MG63 (cell line): ENCODE data around the gene SLA2. TPM values are rescaled to one million over a fixed set of nuclear protein-coding genes. Genes with fewer than 3 reads are reported as not detected.

Source experiments
- DNase-seq: peaks from one replicate; pipeline ENCODE4 v3.0.0-alpha.2; 2020
- H3K27me3 ChIP-seq: fragments of 250-450 bp; sonication (Bioruptor Pico); 2 replicates; pipeline ENCODE4 v1.5.1; 2020; ENCODE audit warnings: mild to moderate bottlenecking, moderate library complexity
- H3K36me3 ChIP-seq: fragments of 250-450 bp; sonication (Bioruptor Pico); 2 replicates; pipeline ENCODE4 v1.5.1; 2020; ENCODE audit warnings: mild to moderate bottlenecking, moderate library complexity
- H3K4me3 ChIP-seq: fragments of 250-450 bp; sonication (Bioruptor Pico); 2 replicates; pipeline ENCODE4 v1.5.1; 2020; ENCODE audit warnings: mild to moderate bottlenecking, moderate library complexity
- H3K9me3 ChIP-seq: fragments of 250-450 bp; sonication (Bioruptor Pico); 2 replicates; pipeline ENCODE4 v1.5.1; 2020; ENCODE audit warnings: mild to moderate bottlenecking, moderate library complexity
- total RNA-seq: library from RNA; depleted of rRNA; stranded (reverse); fragments of >200 nt; shearing (Covaris generic); gene quantifications from 2 replicates; pipeline ENCODE4 v1.2.3, GENCODE V29; 2014; ENCODE audit warnings: low replicate concordance

Gene SLA2
- total RNA-seq, 1 experiment from 2014 or later = not detected

DNA sequence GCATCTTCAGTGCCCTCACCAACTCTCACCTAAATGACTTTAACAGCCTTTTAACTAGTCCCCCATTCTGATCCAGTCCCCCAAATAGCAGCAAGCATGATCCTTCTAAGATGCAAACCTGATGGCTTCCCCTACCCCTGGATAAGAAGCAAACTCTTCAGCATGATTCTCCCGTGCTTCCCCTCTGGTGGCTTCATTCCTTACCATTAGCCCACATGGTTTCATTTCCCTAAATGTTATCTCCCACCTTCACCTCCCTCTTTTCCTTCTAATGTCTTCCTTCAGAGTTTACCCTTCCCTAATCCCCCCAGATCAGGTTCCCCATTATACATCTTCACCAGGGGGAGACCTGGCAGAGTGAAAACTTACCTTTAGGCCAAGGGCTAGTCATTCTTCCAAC is 44.5 kb downstream of the SLA2 start:
- Histone ChIP-seq H3K4me3 (no peak overlapping the region), H3K36me3 (no peaks in the 10 kb centered on the region; the same call in 1 of the 2 replicates), H3K9me3 (no peaks in the 10 kb centered on the region), H3K27me3 (0 out of 2 replicates have a peak, but pooled peaks cover 3% of the 10 kb centered on the region)
- no peak for DNase-seq

GRCh38 chr20:36599912-36600345 is 46.1 kb downstream of the SLA2 start:
- Histone ChIP-seq H3K36me3 (no peaks in the 10 kb centered on the region; the same call in 1 of the 2 replicates), H3K9me3 (no peaks in the 10 kb centered on the region), H3K4me3 (no peak overlapping the region), H3K27me3 (0 out of 2 replicates have a peak, but pooled peaks cover 3% of the 10 kb centered on the region)
- no peak for DNase-seq

DNA sequence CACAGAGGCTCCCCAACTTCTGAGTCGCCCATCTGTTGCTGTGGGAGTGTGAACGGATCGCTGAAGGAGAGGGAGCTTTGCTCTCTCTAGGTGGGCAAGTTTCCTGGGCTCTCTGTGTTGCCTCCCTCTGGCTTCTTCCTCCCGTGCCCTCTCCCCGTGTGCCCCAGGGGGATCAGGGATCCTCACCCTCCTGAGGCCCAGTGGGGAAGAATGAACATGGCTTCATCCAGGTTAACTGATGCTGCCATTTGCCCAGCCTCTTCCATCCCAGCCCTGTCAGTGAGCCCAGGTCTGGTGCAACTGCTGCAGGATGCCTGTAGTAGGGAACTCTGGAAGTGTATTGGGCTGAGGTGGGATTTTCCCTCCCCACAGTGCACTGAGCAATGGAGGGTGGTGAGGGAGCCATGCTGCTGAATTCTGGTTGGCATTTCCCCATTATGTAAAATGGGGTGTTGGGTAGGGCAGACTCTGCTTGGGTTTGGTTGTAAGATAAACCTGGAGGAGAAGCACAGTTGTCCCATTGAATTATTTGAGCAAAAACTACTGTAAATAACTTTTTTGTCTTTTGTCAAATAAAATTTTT is 52.6 kb downstream of the SLA2 start:
- Histone ChIP-seq H3K9me3 (peaks cover 2% of the 10 kb centered on the region; the same call in 1 of the 2 replicates), H3K36me3 (peaks cover 15% of the 10 kb centered on the region), H3K4me3 (no peak overlapping the region), H3K27me3 (no peaks in the 10 kb centered on the region)
- DNase-seq = no peak

- H3K36me3 ChIP-seq = peaks cover 17% of the 10 kb centered on the region
- DNase-seq = no peak
Observed at GRCh38 chr20:36591854-36592641, 53.9 kb downstream of the SLA2 start.

GRCh38 chr20:36591281-36591680 is 54.7 kb downstream of the SLA2 start:
- H3K4me3 ChIP-seq = no peak overlapping the region
- peaks cover 2% of the 10 kb centered on the region; the same call in 1 of the 2 replicates for H3K9me3 ChIP-seq
- H3K27me3 ChIP-seq = no peaks in the 10 kb centered on the region
- DNase-seq = no peak
- H3K36me3 ChIP-seq = peaks cover 17% of the 10 kb centered on the region

More at GRCh38 chr20:36591854-36592641, 53.9 kb downstream of the SLA2 start:
- no peaks in the 10 kb centered on the region for H3K27me3 ChIP-seq
- no peak overlapping the region for H3K4me3 ChIP-seq
- peaks cover 2% of the 10 kb centered on the region; the same call in 1 of the 2 replicates for H3K9me3 ChIP-seq

DNA sequence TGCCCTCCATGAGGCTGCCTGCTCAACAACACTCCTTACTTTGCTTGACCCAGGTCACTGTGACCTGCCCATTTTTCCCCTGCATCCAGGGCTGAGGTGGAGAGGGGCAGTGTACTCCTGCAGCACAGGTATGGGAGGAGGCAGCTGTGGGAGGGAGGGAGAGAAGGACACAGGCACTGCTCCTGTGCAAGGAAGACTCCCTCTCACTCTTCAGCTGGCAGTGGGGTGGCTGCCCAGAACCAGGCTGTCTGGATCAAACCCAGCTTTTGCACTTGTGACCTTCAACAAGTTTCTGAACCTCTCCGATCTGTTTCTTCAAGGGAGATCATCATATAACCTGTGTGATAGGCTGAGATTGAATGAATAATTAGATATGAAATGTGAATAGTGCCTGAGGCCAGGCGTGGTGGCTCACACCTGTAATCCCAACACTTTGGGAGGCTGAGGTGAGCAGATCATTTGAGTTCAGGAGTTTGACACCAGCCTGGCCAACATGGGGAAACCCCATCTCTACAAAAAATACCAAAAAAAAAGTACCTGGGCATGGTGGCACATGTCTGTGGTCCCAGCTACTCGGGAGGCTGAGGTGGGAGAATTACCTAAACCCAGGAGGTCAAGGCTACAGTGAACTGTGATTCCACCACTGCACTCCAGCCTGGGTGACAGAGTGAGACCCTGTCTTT is 58.5 kb downstream of the SLA2 start:
- no peak for DNase-seq

DNA sequence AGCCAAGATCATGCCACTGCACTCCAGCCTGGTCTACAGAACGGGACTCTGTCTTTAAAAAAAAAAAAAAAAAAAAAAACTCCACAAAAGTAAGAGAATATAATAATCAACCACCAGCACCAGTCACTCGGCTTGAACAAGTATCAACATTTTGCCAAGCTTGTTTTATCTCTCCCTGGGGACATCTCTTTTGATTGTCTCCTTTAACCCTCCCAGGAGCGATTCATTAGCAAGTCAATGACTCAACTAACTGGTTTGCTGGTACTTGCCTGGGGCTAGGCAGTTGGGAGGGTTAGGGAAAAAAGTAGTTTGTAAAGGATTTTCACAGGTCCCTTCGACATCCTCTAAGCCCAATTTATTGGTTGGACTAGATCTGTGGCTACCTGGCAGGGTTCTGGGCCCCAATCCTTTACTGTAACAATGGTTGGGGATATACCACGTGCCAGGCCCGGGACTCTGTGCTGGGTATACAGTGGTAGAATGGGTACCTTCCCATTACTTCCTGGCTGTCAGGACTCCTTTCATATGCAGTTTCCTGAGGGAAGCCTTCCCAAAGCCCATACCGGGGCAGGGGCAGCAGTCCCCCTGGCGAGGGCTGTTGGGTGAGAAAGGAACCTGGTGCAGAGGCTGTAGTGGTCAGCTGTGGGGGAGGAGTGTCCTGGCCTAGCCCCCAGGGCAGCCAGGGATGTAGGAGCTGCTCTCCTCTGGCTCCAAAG is 60.4 kb downstream of the SLA2 start:
- H3K27me3 ChIP-seq = no peaks in the 10 kb centered on the region
- H3K9me3 ChIP-seq = no peaks in the 10 kb centered on the region
- H3K36me3 ChIP-seq = peaks cover 22% of the 10 kb centered on the region
- DNase-seq = peak; percentile 31
- H3K4me3 ChIP-seq = no peak overlapping the region

More for the DNA sequence above, 58.5 kb downstream of the SLA2 start:
- H3K36me3 ChIP-seq = peaks cover 28% of the 10 kb centered on the region
- no peak overlapping the region for H3K4me3 ChIP-seq
- H3K9me3 ChIP-seq = peaks cover 2% of the 10 kb centered on the region; the same call in 1 of the 2 replicates
- no peaks in the 10 kb centered on the region for H3K27me3 ChIP-seq

DNA sequence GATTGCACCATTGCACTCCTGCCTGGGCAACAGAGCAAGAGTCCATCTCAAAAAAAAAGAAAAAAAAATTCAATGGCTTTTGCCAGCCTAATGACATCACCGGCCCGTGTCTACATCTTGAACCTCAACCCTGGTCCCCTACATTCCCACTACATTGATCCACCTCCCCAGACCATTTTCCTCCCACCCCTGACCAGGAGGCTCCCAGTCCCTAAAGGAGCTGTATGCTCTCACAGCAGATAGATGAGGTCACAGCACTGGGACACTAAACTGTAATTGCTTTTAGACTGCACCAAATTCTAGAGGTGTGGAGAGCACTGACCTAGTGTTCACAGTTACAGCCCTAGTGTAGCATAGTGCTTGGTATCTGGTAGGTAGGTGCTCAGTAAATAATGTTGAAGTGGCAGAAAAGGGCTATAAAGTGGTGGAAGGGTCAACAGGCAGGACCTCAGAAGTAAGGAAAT is 61.9 kb downstream of the SLA2 start:
- no peak for DNase-seq
- Histone ChIP-seq H3K9me3 (no peaks in the 10 kb centered on the region), H3K4me3 (no peak overlapping the region), H3K27me3 (no peaks in the 10 kb centered on the region), H3K36me3 (peaks cover 35% of the 10 kb centered on the region)

DNA sequence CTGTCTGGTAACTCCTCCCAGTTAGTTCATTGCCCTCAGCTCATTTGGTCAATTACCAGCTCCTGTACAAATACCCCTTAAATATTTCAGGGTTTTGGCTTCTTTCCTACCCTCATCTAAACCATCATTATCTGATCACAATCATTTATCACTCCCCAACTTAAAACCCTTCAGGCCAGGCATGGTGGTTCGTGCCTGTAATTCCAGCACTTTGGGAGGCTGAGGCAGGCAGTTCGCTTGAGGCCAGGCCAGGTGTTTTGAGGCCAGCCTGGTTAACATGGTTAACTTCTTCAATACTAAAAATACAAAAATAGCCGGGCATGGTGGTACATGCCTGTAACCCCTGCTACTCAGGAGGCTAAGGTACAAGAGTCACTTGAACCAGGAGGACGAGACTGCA is 63.2 kb downstream of the SLA2 start:
- Histone ChIP-seq H3K36me3 (peaks cover 42% of the 10 kb centered on the region), H3K4me3 (no peak overlapping the region), H3K9me3 (no peaks in the 10 kb centered on the region), H3K27me3 (no peaks in the 10 kb centered on the region)
- no peak for DNase-seq

DNA sequence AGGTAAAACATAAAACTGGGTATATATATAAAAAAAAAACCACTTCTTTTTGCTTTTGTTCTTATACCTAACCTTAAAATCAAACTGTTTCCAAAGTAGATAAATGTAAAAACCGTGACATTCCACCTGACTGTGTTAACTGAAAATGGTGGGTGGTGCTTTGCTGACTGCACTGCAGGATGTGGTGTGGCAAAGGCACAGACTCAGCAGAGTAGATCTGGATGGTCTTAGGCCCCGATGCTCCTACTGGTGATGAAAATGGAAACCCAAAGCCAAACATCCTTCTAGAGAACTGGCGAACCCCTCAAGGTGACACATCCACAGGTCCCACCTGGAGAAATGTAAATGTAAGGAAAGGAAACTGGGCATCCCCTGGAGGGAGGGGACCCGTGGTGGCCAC is 63.7 kb downstream of the SLA2 start:
- no peak for DNase-seq
- H3K9me3 ChIP-seq = no peaks in the 10 kb centered on the region
- H3K36me3 ChIP-seq = peaks cover 43% of the 10 kb centered on the region
- no peaks in the 10 kb centered on the region for H3K27me3 ChIP-seq
- no peak overlapping the region for H3K4me3 ChIP-seq

- Histone ChIP-seq H3K4me3 (no peak overlapping the region), H3K27me3 (no peaks in the 10 kb centered on the region), H3K36me3 (peaks cover 41% of the 10 kb centered on the region), H3K9me3 (no peaks in the 10 kb centered on the region)
- no peak for DNase-seq
Observed at GRCh38 chr20:36579996-36580545, 65.9 kb downstream of the SLA2 start.

- no peak for DNase-seq
- no peaks in the 10 kb centered on the region for H3K9me3 ChIP-seq
- no peaks in the 10 kb centered on the region for H3K27me3 ChIP-seq
- no peak overlapping the region for H3K4me3 ChIP-seq
- H3K36me3 ChIP-seq = peaks cover 37% of the 10 kb centered on the region
Observed at GRCh38 chr20:36578356-36579041, 67.5 kb downstream of the SLA2 start.

- Histone ChIP-seq H3K27me3 (no peaks in the 10 kb centered on the region), H3K9me3 (no peaks in the 10 kb centered on the region), H3K4me3 (no peak overlapping the region), H3K36me3 (peaks cover 25% of the 10 kb centered on the region)
- no peak for DNase-seq
Observed at GRCh38 chr20:36576081-36576445, 69.9 kb downstream of the SLA2 start.

DNA sequence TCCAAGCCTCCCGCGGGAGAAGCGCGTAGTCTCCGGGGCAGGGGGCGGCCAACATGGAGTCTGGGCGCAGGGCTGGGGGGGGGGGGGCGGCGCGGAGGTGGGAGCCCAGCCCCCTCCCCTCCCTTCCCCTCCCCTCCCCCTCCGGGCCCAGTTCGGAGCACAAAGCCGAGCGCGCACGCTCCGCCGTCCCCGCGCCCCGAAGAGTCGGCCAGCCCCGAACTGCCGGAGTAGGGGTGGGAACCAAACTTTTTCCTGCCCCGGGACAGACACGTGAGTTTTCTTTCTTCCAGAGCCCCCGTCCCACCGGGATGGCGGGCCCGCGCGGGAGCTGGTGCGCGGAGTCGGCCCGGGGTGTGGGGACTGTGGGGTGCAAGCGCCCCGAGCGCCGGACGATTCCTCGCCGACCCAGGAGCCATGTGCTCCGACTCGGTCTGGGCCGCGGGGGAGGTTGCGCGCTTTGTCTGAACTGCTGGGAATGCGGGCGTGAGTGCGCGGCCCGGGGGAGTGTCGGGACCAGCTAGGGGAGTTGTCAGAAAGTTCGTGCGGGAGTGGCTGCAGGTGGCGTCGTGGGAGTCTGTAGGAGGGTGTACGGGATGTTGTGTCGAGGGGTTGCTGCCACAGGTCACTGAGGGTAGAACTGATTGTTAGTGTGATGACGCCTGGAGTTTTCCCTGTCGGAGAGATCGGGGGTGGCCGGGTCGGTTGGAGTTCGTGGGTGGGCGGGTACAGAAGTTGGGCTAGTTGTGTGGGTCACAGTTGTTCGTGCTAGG is 71.4 kb downstream of the SLA2 start:
- peak; percentile 70 for DNase-seq
- Histone ChIP-seq H3K9me3 (no peaks in the 10 kb centered on the region), H3K36me3 (peaks cover 15% of the 10 kb centered on the region), H3K4me3 (peak overlapping the region; percentile 78), H3K27me3 (no peaks in the 10 kb centered on the region)

GRCh38 chr20:36573798-36574365 is 72.1 kb downstream of the SLA2 start:
- no peaks in the 10 kb centered on the region for H3K9me3 ChIP-seq
- H3K27me3 ChIP-seq = no peaks in the 10 kb centered on the region
- peaks cover 10% of the 10 kb centered on the region for H3K36me3 ChIP-seq
- H3K4me3 ChIP-seq = peak overlapping the region; percentile 78
- peak; percentile 32 for DNase-seq
